Measurements from ENCODE around the gene BRPF1. TPM values are rescaled to one million over a fixed set of nuclear protein-coding genes. Genes with fewer than 3 reads are reported as not detected.

The BRPF1 gene
- total RNA-seq, 2 experiments from 2014 or later, result 23.7 to 25.6 TPM

GRCh38 chr3:9762871-9763270 lies 31.3 kb downstream of the BRPF1 start:
- Histone ChIP-seq H3K27ac (ENCODE audit: low read depth in 1 of 2, low read length in 2 of 2) (no peak overlapping the region), H3K36me3 (ENCODE audit: insufficient read depth, low read length) (peaks cover 31% of the 10 kb centered on the region), H3K4me3 (ENCODE audit: low read length) (no peak overlapping the region), H3K27me3 (ENCODE audit: control insufficient read depth in 1 of 2, insufficient read depth in 2 of 2, low read length in 2 of 2) (no peaks in the 10 kb centered on the region), H3K4me1 (ENCODE audit: insufficient read depth, low read length) (peaks cover 5% of the 10 kb centered on the region), H3K9me3 (ENCODE audit: control insufficient read depth in 1 of 2, insufficient read depth in 1 of 2, low read length in 2 of 2) (no peaks in the 10 kb centered on the region)
- Mint-ChIP-seq H3K4me3 (no peak overlapping the region), H3K36me3 (ENCODE audit: low read depth) (peaks cover 24% of the 10 kb centered on the region), H3K4me1 (ENCODE audit: low read depth) (no peaks in the 10 kb centered on the region), H3K27ac (no peak overlapping the region), H3K9me3 (no peaks in the 10 kb centered on the region), H3K27me3 (no peaks in the 10 kb centered on the region)
- ChIA-PET CTCF (no interaction called here), POLR2A (no interaction called here)
- intact Hi-C loops (cut with DNase I, micrococcal nuclease), result no loop called here
- no peak for TF ChIP-seq CTCF (IDR thresholded peaks at IDR 0.05)
- DNase-seq, result no peak
- no peak for ATAC-seq (ENCODE audit: poor library complexity)

- POLR2A ChIA-PET, result interaction anchor here (0.9 to 1.4 kb wide), 2 partner anchors 25 to 27 kb away, joined by 4 read pairs; partner anchors contain the start of gene ARPC4
- H3K9me3 ChIP-seq (ENCODE audit: control insufficient read depth in 1 of 2, insufficient read depth in 1 of 2, low read length in 2 of 2), result no peaks in the 10 kb centered on the region
- Mint-ChIP-seq H3K36me3 (ENCODE audit: low read depth) (peaks cover 3% of the 10 kb centered on the region), H3K4me3 (no peak overlapping the region), H3K27ac (no peak overlapping the region), H3K27me3 (no peaks in the 10 kb centered on the region), H3K9me3 (no peaks in the 10 kb centered on the region), H3K4me1 (ENCODE audit: low read depth) (peaks cover 18% of the 10 kb centered on the region)
- no peak overlapping the region for H3K4me3 ChIP-seq (ENCODE audit: low read length)
- no peak overlapping the region for H3K27ac ChIP-seq (ENCODE audit: low read depth in 1 of 2, low read length in 2 of 2)
- ATAC-seq (ENCODE audit: poor library complexity), result no peak
- TF ChIP-seq CTCF (IDR thresholded peaks at IDR 0.05), result no peak
- CTCF ChIA-PET, result no interaction called here
- no peak for DNase-seq
- intact Hi-C loops (cut with DNase I, micrococcal nuclease), result no loop called here
- peaks cover 29% of the 10 kb centered on the region for H3K4me1 ChIP-seq (ENCODE audit: insufficient read depth, low read length)
- peaks cover 8% of the 10 kb centered on the region for H3K36me3 ChIP-seq (ENCODE audit: insufficient read depth, low read length)
- H3K27me3 ChIP-seq (ENCODE audit: control insufficient read depth in 1 of 2, insufficient read depth in 2 of 2, low read length in 2 of 2), result no peaks in the 10 kb centered on the region
Observed at GRCh38 chr3:9765865-9766264, 34.3 kb downstream of the BRPF1 start.

GRCh38 chr3:9767418-9767817 lies 35.9 kb downstream of the BRPF1 start:
- intact Hi-C loops (cut with DNase I, micrococcal nuclease), result no loop called here
- no peaks in the 10 kb centered on the region for H3K9me3 ChIP-seq (ENCODE audit: control insufficient read depth in 1 of 2, insufficient read depth in 1 of 2, low read length in 2 of 2)
- CTCF ChIA-PET, result no interaction called here
- no peaks in the 10 kb centered on the region for H3K9me3 Mint-ChIP-seq
- H3K4me3 ChIP-seq (ENCODE audit: low read length), result no peak overlapping the region
- no peak for TF ChIP-seq CTCF (IDR thresholded peaks at IDR 0.05)
- H3K4me3 Mint-ChIP-seq, result no peak overlapping the region
- H3K36me3 Mint-ChIP-seq (ENCODE audit: low read depth), result no peaks in the 10 kb centered on the region
- H3K27me3 ChIP-seq (ENCODE audit: control insufficient read depth in 1 of 2, insufficient read depth in 2 of 2, low read length in 2 of 2), result no peaks in the 10 kb centered on the region
- H3K27ac Mint-ChIP-seq, result no peak overlapping the region
- H3K36me3 ChIP-seq (ENCODE audit: insufficient read depth, low read length), result peaks cover 4% of the 10 kb centered on the region
- H3K4me1 Mint-ChIP-seq (ENCODE audit: low read depth), result peaks cover 18% of the 10 kb centered on the region
- ATAC-seq (ENCODE audit: poor library complexity), result no peak
- peaks cover 29% of the 10 kb centered on the region for H3K4me1 ChIP-seq (ENCODE audit: insufficient read depth, low read length)
- DNase-seq, result no peak
- H3K27me3 Mint-ChIP-seq, result no peaks in the 10 kb centered on the region
- no peak overlapping the region for H3K27ac ChIP-seq (ENCODE audit: low read depth in 1 of 2, low read length in 2 of 2)
- POLR2A ChIA-PET, result interaction anchor here (0.9 kb wide), 1 partner anchor 25 kb away, joined by 3 read pairs; the partner anchor contains the start of genes ARPC4 and TADA3
